ENCODE measurements around the gene CNTN2. TPM values are rescaled to one million over a fixed set of nuclear protein-coding genes. Genes with fewer than 3 reads are reported as not detected.
A peak's percentile ranks its signal among the peaks of the same experiment; 100 is the strongest.

CNTN2 gene
- total RNA-seq, 1 donor from 2014 or later = 7.4 TPM

DNA sequence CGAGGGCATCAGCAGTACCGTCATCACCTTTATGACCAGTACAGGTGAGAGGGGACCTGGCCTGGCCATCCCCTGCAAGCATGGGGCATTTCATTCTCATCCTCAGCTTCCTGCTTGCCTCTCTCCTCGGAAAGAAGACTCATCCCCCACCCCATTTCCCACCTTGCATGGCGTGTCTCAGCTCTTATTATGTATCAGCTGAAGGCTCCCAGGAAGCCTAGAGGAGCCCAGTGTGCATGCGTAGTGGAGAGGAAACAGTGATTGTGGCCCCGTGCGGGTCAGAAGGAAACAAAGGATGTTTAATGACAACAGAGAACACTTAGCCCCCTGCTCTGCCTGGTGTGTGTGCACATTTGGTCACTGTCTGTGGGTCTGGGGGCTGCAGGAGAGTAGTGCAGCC is 40.3 kb upstream of the CNTN2 start:
- no peaks in the 10 kb centered on the region for H3K27me3 ChIP-seq

DNA sequence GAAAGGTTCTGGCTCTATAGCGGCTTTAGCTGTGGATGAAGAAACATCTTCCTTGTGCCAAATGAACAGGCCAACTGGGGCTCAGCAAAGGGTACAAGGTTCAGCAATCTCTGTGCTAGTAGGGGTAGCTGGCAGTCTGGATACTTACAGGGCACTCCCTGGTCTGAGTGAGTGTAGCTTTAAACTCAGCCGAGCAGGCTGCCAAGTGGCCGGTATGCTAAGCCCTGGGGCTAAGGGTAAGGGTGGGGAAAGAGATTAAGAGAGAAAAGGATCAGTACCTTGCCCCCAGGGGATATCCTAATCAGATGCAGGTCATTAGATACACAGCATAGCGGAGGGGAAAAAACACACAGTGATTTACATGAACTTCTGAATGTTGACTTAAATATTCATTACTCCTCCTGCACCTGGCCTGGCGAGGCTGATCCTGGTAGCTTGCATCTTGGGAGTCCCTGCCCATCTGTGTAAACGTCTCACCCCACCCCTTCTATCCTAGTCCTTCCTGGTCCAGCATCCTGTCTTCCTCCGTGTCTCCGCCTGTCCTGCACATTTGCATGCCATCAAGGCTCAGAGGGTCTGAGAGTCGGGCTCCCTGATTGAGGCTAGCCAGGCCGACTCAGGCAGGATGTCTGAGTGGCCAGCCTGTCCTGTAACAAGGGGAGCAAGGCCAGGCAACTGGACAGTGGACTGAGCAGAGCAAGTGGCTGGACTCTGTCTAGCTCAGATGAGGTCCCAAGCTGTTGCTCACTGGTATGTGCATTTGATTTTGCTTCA is 39.5 kb upstream of the CNTN2 start:
- DNase-seq (ENCODE audit: extremely low spot score in 2 of 2) = no peak
- peak overlapping the region; percentile 18 for H3K27ac ChIP-seq
- intact Hi-C loops (cut with DNase I) = no loop called here
- no peaks in the 10 kb centered on the region for H3K4me1 ChIP-seq
- no peak overlapping the region for H3K4me3 ChIP-seq
- no peaks in the 10 kb centered on the region for H3K27me3 ChIP-seq
- TF ChIP-seq POLR2AphosphoS5 (IDR thresholded peaks at IDR 0.05; ENCODE audit: insufficient read depth in 1 of 2, low read depth in 1 of 2) = no peak
- TF ChIP-seq, protein P1, sequence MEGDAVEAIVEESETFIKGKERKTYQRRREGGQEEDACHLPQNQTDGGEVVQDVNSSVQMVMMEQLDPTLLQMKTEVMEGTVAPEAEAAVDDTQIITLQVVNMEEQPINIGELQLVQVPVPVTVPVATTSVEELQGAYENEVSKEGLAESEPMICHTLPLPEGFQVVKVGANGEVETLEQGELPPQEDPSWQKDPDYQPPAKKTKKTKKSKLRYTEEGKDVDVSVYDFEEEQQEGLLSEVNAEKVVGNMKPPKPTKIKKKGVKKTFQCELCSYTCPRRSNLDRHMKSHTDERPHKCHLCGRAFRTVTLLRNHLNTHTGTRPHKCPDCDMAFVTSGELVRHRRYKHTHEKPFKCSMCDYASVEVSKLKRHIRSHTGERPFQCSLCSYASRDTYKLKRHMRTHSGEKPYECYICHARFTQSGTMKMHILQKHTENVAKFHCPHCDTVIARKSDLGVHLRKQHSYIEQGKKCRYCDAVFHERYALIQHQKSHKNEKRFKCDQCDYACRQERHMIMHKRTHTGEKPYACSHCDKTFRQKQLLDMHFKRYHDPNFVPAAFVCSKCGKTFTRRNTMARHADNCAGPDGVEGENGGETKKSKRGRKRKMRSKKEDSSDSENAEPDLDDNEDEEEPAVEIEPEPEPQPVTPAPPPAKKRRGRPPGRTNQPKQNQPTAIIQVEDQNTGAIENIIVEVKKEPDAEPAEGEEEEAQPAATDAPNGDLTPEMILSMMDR (IDR thresholded peaks at IDR 0.05) = no peak
- no peak for TF ChIP-seq POLR2A (IDR thresholded peaks at IDR 0.05)
- H3K36me3 ChIP-seq = no peaks in the 10 kb centered on the region
- H3K9me3 ChIP-seq = no peaks in the 10 kb centered on the region

More for the DNA sequence above, 40.3 kb upstream of the CNTN2 start:
- intact Hi-C loops (cut with DNase I) = no loop called here
- no peak for DNase-seq (ENCODE audit: extremely low spot score in 2 of 2)
- Histone ChIP-seq H3K27ac (no peak overlapping the region), H3K36me3 (no peaks in the 10 kb centered on the region), H3K9me3 (no peaks in the 10 kb centered on the region), H3K4me1 (peaks cover 7% of the 10 kb centered on the region), H3K4me3 (no peak overlapping the region)
- TF ChIP-seq POLR2AphosphoS5 (IDR thresholded peaks at IDR 0.05; ENCODE audit: insufficient read depth in 1 of 2, low read depth in 1 of 2) = no peak
- TF ChIP-seq, protein P1 (IDR thresholded peaks at IDR 0.05) = no peak
- TF ChIP-seq POLR2A (IDR thresholded peaks at IDR 0.05) = no peak

DNA sequence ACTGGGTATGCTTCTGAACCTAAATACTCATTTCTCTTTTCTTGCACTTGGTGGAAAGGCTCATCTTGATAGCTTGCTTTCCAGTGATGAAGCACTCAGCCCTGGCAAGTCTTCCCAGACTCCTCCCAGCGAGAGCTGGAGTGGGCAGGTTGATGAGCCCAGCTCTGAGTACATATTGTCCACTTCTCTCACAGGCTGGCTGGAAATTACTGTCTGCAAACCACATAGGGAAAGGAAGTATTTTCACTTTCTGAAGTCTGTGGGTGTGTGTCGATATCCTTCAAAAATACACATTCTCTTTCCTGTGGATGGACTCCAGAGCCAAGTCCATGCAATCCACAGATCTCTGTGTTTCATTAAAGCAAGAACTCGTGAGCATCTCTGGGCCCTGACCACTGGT is 38.7 kb upstream of the CNTN2 start:
- H3K27ac ChIP-seq = no peak overlapping the region
- H3K27me3 ChIP-seq = no peaks in the 10 kb centered on the region
- no peaks in the 10 kb centered on the region for H3K36me3 ChIP-seq
- no peak for DNase-seq (ENCODE audit: extremely low spot score in 2 of 2)
- no peak overlapping the region for H3K4me3 ChIP-seq
- H3K4me1 ChIP-seq = no peaks in the 10 kb centered on the region
- TF ChIP-seq, protein P1 (IDR thresholded peaks at IDR 0.05) = no peak
- TF ChIP-seq POLR2A (IDR thresholded peaks at IDR 0.05) (no peak), POLR2AphosphoS5 (IDR thresholded peaks at IDR 0.05; ENCODE audit: insufficient read depth in 1 of 2, low read depth in 1 of 2) (no peak)
- H3K9me3 ChIP-seq = no peaks in the 10 kb centered on the region
- intact Hi-C loops (cut with DNase I) = no loop called here

DNA sequence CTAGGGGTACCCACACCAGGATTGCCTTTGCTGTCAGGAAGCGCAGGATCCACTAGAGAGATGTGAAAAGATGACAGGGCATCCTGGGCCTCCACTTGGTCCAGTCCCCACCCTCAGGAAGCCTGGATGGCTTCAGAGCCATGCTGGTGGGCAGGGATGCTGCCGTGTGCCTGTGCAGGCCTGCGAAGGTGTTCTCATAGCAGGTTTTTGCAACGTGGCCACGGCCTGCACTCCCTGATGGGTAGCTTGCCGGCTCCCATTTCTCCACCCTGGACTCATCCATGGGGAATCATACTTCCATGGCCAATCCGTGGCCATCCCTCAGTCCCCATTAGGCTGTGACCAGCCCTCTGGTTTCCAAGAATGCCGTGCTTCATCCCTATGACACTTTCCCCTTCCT is 34.1 kb upstream of the CNTN2 start:
- Histone ChIP-seq H3K36me3 (no peaks in the 10 kb centered on the region), H3K27ac (no peak overlapping the region), H3K4me3 (no peak overlapping the region), H3K27me3 (no peaks in the 10 kb centered on the region), H3K9me3 (no peaks in the 10 kb centered on the region), H3K4me1 (peaks cover 5% of the 10 kb centered on the region)
- no peak for DNase-seq (ENCODE audit: extremely low spot score in 2 of 2)
- TF ChIP-seq, protein P1 (IDR thresholded peaks at IDR 0.05) = no peak
- TF ChIP-seq POLR2AphosphoS5 (IDR thresholded peaks at IDR 0.05; ENCODE audit: insufficient read depth in 1 of 2, low read depth in 1 of 2) (no peak), POLR2A (IDR thresholded peaks at IDR 0.05) (no peak)
- intact Hi-C loops (cut with DNase I) = no loop called here

DNA sequence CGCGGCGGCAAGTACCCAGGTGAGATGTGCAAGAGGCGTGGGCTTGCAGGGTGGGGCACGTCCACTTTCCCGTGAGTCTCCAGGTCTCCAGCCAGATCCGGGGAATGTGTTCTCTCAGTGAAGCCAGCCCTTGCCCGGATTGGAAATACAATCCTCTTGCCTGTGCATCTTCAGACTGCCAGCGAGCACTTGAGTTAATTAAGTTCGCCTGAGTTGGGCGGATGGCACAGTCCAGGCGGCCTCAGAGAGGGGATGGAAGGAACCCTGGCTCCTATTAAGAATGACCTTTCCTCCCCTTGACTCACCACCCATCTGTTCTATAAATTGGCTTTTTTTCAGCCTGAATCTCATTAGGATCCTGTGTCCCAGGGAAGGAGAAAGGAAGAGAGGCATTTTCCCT is 33.3 kb upstream of the CNTN2 start:
- Histone ChIP-seq H3K27me3 (no peaks in the 10 kb centered on the region), H3K4me1 (peaks cover 12% of the 10 kb centered on the region), H3K9me3 (no peaks in the 10 kb centered on the region), H3K4me3 (no peak overlapping the region), H3K27ac (no peak overlapping the region), H3K36me3 (no peaks in the 10 kb centered on the region)
- TF ChIP-seq POLR2A (IDR thresholded peaks at IDR 0.05) = no peak
- TF ChIP-seq, protein P1 (IDR thresholded peaks at IDR 0.05) = no peak
- no peak for TF ChIP-seq POLR2AphosphoS5 (IDR thresholded peaks at IDR 0.05; ENCODE audit: insufficient read depth in 1 of 2, low read depth in 1 of 2)
- intact Hi-C loops (cut with DNase I) = no loop called here
- DNase-seq (ENCODE audit: extremely low spot score in 2 of 2) = no peak
